Erythroblast (primary cell): ENCODE measurements around the gene CTNNA2.

ENCODE experiments used
- GATA1 ChIP-seq: IDR thresholded peaks from 2 replicates; pipeline ENCODE4 v1.6.1; 2011; ENCODE audit warnings: low read depth, mild to moderate bottlenecking, control low read depth, low read length, moderate library complexity
- POLR2A ChIP-seq: IDR thresholded peaks from 2 replicates; pipeline ENCODE4 v1.6.1; 2011; ENCODE audit warnings: mild to moderate bottlenecking, low read length

DNA sequence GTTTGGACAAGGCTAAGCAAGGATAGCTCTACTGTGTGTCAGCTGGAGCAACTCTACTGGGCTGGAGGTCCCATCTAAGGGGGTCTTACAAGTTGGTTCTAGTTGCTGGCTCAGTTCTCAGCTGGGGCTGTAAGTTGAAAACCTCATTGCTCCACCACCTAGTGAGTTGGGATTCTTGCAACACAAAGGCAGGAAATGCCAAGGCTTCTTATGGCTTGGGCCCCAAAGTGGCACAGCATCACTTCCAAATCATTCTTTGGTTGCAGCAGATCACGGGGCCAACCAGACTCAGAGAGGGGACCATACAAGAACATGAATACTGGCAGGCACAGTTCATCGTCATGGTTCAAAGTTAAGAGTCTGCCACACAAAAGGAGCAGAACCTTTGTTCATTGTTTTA, 459.0 kb downstream of the CTNNA2 start:
- TF ChIP-seq POLR2A (no peak), GATA1 (no peak)
